ENCODE results near the gene SKIL.

GRCh38 chr3:170353485-170353884 is 4.0 kb upstream of the SKIL start:
- TF ChIP-seq POLR2AphosphoS5 (IDR thresholded peaks at IDR 0.05; ENCODE audit: borderline replicate concordance, low read depth, low read length) (no peak), EZH2 (IDR thresholded peaks at IDR 0.05) (no peak), FOXP2 (optimal IDR thresholded peaks at IDR 0.05; ENCODE audit: control extremely low read depth, extremely low read length, insufficient read depth) (no peak)

All from SK-N-MC (cell line).